ENCODE measurements around the gene ELOVL6. TPM values are rescaled to one million over a fixed set of nuclear protein-coding genes. Genes with fewer than 3 reads are reported as not detected.
"Not testable (repeated sequence)": the region's sequence is repeated elsewhere in the genome, so short reads cannot be mapped to it uniquely, and the experiment has no call there.

ELOVL6 gene
- total RNA-seq, 5 donors from 2014 or later (not counting 1 experiment from before 2014, with no cell fraction given) = 1.1 to 2.9 (median 2.0) TPM

DNA sequence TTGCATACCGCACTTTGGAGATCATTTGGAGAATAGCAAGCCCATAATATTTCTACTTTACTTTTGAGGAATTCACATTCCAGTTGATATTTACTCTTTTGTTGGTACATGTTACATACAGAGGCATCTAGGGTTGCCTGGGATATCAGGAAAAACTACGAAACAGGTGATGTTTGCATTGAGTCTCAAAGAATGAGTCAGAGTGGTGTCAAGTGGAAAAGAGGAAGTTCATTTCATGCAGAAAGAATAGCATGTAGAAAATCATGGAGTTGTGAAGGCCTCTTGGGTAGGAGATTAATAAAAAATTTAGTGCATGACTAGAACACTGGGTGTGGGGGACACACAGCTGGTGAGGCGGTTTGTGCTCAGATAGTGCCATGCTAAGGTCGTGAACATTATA, 33.5 kb upstream of the ELOVL6 start:
- 64% methylated on average over 1 of the region's 4 CpGs for WGBS (ENCODE audit: insufficient coverage)
- Mint-ChIP-seq H3K4me3 (no peak overlapping the region), H3K9me3 (no peaks in the 10 kb centered on the region), H3K36me3 (no peaks in the 10 kb centered on the region), H3K4me1 (no peaks in the 10 kb centered on the region), H3K27ac (no peak overlapping the region), H3K27me3 (peaks cover 0 to 11% of the 10 kb centered on the region in 2 donors)
- ChIA-PET POLR2A (no interaction called here), CTCF (no interaction called here)
- H3K27ac ChIP-seq (ENCODE audit: low read length) = no peak overlapping the region
- H3K36me3 ChIP-seq (ENCODE audit: control insufficient read depth in 2 of 2, extremely low read depth in 1 of 2, insufficient read depth in 1 of 2, low read length in 1 of 2) = no peaks in the 10 kb centered on the region
- H3K4me1 ChIP-seq (ENCODE audit: control insufficient read depth in 1 of 2, extremely low read depth in 1 of 2, insufficient read depth in 2 of 2, low read length in 2 of 2) = no peaks in the 10 kb centered on the region
- no peaks in the 10 kb centered on the region for H3K9me3 ChIP-seq
- H3K4me3 ChIP-seq (ENCODE audit: control insufficient read depth in 1 of 2, extremely low read depth in 1 of 2, low read length in 1 of 2) = no peak overlapping the region
- no peaks in the 10 kb centered on the region for H3K27me3 ChIP-seq (replicated peaks in 1 of 2; ENCODE audit: control insufficient read depth in 2 of 2, extremely low read depth in 1 of 2, insufficient read depth in 2 of 2, low read length in 1 of 2)
- DNase-seq (no peak), ATAC-seq (replicated peaks in 1 of 4) (no peak)

DNA sequence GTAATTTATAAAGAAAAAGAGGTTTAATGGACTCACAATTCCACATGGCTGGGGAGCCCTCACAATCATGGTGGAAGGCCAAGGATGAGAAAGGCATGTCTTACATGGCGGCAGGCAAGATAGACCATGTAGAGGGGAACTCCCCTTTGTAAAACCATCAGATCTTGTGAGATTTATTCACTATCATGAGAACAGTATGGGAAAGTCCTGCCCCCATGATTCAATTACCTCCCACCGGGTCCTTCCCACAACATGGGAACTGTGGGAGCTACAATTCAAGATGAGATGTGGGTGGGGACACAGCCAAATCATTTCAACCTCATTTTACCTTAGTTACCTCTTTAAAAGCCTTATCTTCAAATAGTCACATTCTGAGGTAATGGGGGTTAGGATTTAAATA, 30.9 kb upstream of the ELOVL6 start:
- Histone ChIP-seq H3K27me3 (replicated peaks in 1 of 2; ENCODE audit: control insufficient read depth in 2 of 2, extremely low read depth in 1 of 2, insufficient read depth in 2 of 2, low read length in 1 of 2) (no peaks in the 10 kb centered on the region), H3K4me1 (ENCODE audit: control insufficient read depth in 1 of 2, extremely low read depth in 1 of 2, insufficient read depth in 2 of 2, low read length in 2 of 2) (no peaks in the 10 kb centered on the region), H3K36me3 (ENCODE audit: control insufficient read depth in 2 of 2, extremely low read depth in 1 of 2, insufficient read depth in 1 of 2, low read length in 1 of 2) (no peaks in the 10 kb centered on the region), H3K4me3 (ENCODE audit: control insufficient read depth in 1 of 2, extremely low read depth in 1 of 2, low read length in 1 of 2) (no peak overlapping the region), H3K27ac (ENCODE audit: low read length) (no peak overlapping the region), H3K9me3 (no peaks in the 10 kb centered on the region)
- Mint-ChIP-seq H3K27ac (no peak overlapping the region), H3K4me1 (no peaks in the 10 kb centered on the region), H3K9me3 (no peaks in the 10 kb centered on the region), H3K27me3 (no peaks in the 10 kb centered on the region), H3K36me3 (no peaks in the 10 kb centered on the region), H3K4me3 (no peak overlapping the region)
- ChIA-PET POLR2A (no interaction called here), CTCF (no interaction called here)
- ATAC-seq (replicated peaks in 1 of 4) = no peak
- DNase-seq = no peak
- whole genome bisulfite sequencing (ENCODE audit: insufficient coverage) = no CpG with 5 or more reads among the region's 2 CpGs

DNA sequence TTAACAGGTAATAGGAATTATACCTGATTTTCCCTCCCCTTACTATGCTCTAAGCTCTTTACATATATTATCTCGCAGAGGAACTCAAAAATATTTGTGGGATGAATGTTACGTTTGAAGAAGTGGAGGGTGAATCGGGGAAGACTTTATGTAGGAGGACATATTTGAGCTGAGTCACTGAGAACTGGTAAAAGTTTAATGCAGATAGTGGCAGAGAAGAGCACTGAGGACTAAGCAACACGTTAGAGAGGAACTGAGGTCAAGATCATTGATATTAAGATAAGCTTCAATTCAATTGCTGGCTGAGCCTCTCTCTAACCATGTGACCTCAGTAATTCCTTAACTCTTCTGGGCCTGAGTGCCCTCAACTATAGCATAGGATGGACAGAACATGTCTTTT, 26.4 kb upstream of the ELOVL6 start:
- no peaks in the 10 kb centered on the region for H3K9me3 Mint-ChIP-seq
- CTCF ChIA-PET = no interaction called here

DNA sequence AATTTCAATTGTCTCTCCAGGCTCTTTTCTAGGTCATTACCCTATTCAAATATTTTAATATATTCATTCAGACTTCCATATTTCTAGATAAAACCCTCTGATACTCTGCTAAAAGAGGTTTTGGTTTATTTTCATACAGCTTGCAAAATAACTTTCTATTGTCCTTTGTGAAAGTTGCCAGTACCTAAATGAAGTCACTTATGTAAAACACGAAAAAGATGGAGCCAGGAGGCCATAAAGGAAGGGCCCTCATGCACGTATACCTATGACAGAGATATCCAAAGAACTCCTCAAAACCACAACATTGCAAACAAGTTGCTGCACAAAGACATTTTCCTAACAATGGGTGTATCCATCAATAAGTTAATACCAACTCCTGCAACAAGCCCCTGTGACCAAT, 25.7 kb upstream of the ELOVL6 start:
- no peaks in the 10 kb centered on the region for H3K9me3 ChIP-seq
- Mint-ChIP-seq H3K4me1 (peaks cover 0 to 8% (median 0%) of the 10 kb centered on the region in 3 donors), H3K9me3 (peaks cover 1 to 5% (median 5%) of the 10 kb centered on the region in 3 donors), H3K27me3 (peaks cover 1 to 3% of the 10 kb centered on the region in 2 donors), H3K36me3 (peaks cover under 1% of the 10 kb centered on the region), H3K4me3 (no peak overlapping the region), H3K27ac (no peak overlapping the region)
- DNase-seq (no peak), ATAC-seq (replicated peaks in 1 of 4) (no peak)
- no peaks in the 10 kb centered on the region for H3K4me1 ChIP-seq (ENCODE audit: control insufficient read depth in 1 of 2, extremely low read depth in 1 of 2, insufficient read depth in 2 of 2, low read length in 2 of 2)
- ChIA-PET CTCF (no interaction called here), POLR2A (no interaction called here)
- H3K27ac ChIP-seq (ENCODE audit: low read length) = no peak overlapping the region
- H3K27me3 ChIP-seq (replicated peaks in 1 of 2; ENCODE audit: control insufficient read depth in 2 of 2, extremely low read depth in 1 of 2, insufficient read depth in 2 of 2, low read length in 1 of 2) = peaks cover 0 to 6% of the 10 kb centered on the region in 2 experiments
- 60% methylated on average over 1 of the region's 2 CpGs for WGBS (ENCODE audit: insufficient coverage)
- H3K4me3 ChIP-seq (ENCODE audit: control insufficient read depth in 1 of 2, extremely low read depth in 1 of 2, low read length in 1 of 2) = no peak overlapping the region
- no peaks in the 10 kb centered on the region for H3K36me3 ChIP-seq (ENCODE audit: control insufficient read depth in 2 of 2, extremely low read depth in 1 of 2, insufficient read depth in 1 of 2, low read length in 1 of 2)

More for the DNA sequence above, 26.4 kb upstream of the ELOVL6 start:
- peaks cover 1 to 3% of the 10 kb centered on the region in 2 donors for H3K27me3 Mint-ChIP-seq
- peaks cover 0 to 3% (median 0%) of the 10 kb centered on the region in 3 donors for H3K4me1 Mint-ChIP-seq
- H3K36me3 Mint-ChIP-seq = no peaks in the 10 kb centered on the region
- Histone ChIP-seq H3K4me3 (ENCODE audit: control insufficient read depth in 1 of 2, extremely low read depth in 1 of 2, low read length in 1 of 2) (no peak overlapping the region), H3K9me3 (no peaks in the 10 kb centered on the region), H3K27ac (ENCODE audit: low read length) (no peak overlapping the region), H3K4me1 (ENCODE audit: control insufficient read depth in 1 of 2, extremely low read depth in 1 of 2, insufficient read depth in 2 of 2, low read length in 2 of 2) (no peaks in the 10 kb centered on the region), H3K36me3 (ENCODE audit: control insufficient read depth in 2 of 2, extremely low read depth in 1 of 2, insufficient read depth in 1 of 2, low read length in 1 of 2) (no peaks in the 10 kb centered on the region), H3K27me3 (replicated peaks in 1 of 2; ENCODE audit: control insufficient read depth in 2 of 2, extremely low read depth in 1 of 2, insufficient read depth in 2 of 2, low read length in 1 of 2) (peaks cover 0 to 6% of the 10 kb centered on the region in 2 experiments)
- no peak overlapping the region for H3K4me3 Mint-ChIP-seq
- no peak for DNase-seq
- no peak for ATAC-seq (replicated peaks in 1 of 4)
- POLR2A ChIA-PET = no interaction called here
- 34% methylated on average over 3 of the region's 4 CpGs for WGBS (ENCODE audit: insufficient coverage)
- no peak overlapping the region for H3K27ac Mint-ChIP-seq

DNA sequence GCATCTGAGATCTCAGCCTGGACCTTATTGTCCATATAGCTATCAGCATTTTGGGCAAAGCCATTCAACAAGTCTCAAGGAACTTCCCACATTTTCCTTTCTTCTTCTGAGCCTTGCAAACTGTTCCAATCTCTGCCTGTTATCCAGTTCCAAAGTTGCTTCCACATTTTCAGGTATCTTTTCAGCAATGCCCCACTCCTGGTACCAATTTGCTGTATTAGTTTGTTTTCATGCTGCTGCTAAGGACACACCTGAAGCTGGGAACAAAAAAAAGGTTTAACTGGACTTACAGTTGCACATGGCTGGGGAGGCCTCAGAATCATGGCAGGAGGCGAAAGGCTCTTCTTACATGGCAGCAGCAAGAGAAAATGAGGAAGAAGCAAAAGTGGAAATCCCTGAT, 20.5 kb upstream of the ELOVL6 start:
- H3K9me3 Mint-ChIP-seq = peaks cover 7 to 11% (median 10%) of the 10 kb centered on the region in 3 donors
- H3K27ac Mint-ChIP-seq; POLR2A ChIA-PET; H3K4me3 Mint-ChIP-seq; H3K9me3 ChIP-seq; ATAC-seq (replicated peaks in 1 of 4); CTCF ChIA-PET; H3K36me3 ChIP-seq (ENCODE audit: control insufficient read depth in 2 of 2, extremely low read depth in 1 of 2, insufficient read depth in 1 of 2, low read length in 1 of 2); DNase-seq; H3K27me3 ChIP-seq (replicated peaks in 1 of 2; ENCODE audit: control insufficient read depth in 2 of 2, extremely low read depth in 1 of 2, insufficient read depth in 2 of 2, low read length in 1 of 2); H3K4me1 ChIP-seq (ENCODE audit: control insufficient read depth in 1 of 2, extremely low read depth in 1 of 2, insufficient read depth in 2 of 2, low read length in 2 of 2); H3K4me3 ChIP-seq (ENCODE audit: control insufficient read depth in 1 of 2, extremely low read depth in 1 of 2, low read length in 1 of 2); H3K4me1 Mint-ChIP-seq; H3K27ac ChIP-seq (ENCODE audit: low read length); H3K27me3 Mint-ChIP-seq; H3K36me3 Mint-ChIP-seq: not testable (repeated sequence)
- no CpG with 5 or more reads among the region's 1 CpG for WGBS (ENCODE audit: insufficient coverage)

DNA sequence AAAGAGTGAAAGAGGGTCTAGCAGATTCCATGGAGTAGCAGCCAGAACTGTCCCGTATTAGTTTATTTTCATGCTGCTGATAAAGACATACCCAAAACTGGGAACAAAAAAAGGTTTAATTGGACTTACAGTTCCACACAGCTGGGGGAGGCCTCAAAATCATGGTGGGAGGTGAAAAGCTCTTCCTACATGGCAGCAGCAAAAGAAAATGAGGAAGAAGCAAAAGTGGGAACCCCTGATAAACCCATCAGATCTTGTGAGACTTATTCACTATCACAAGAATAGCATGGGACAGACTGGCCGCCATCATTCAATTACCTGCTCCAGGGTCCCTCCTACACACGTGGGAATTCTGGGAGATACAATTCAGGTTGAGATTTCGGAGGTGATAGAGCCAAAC, 18.8 kb upstream of the ELOVL6 start:
- H3K4me1 Mint-ChIP-seq; ATAC-seq (replicated peaks in 1 of 4); H3K4me3 Mint-ChIP-seq; H3K27me3 Mint-ChIP-seq; H3K9me3 ChIP-seq; H3K27ac ChIP-seq (ENCODE audit: low read length); DNase-seq; H3K4me3 ChIP-seq (ENCODE audit: control insufficient read depth in 1 of 2, extremely low read depth in 1 of 2, low read length in 1 of 2); H3K36me3 Mint-ChIP-seq; POLR2A ChIA-PET; H3K4me1 ChIP-seq (ENCODE audit: control insufficient read depth in 1 of 2, extremely low read depth in 1 of 2, insufficient read depth in 2 of 2, low read length in 2 of 2); H3K36me3 ChIP-seq (ENCODE audit: control insufficient read depth in 2 of 2, extremely low read depth in 1 of 2, insufficient read depth in 1 of 2, low read length in 1 of 2); H3K27me3 ChIP-seq (replicated peaks in 1 of 2; ENCODE audit: control insufficient read depth in 2 of 2, extremely low read depth in 1 of 2, insufficient read depth in 2 of 2, low read length in 1 of 2); CTCF ChIA-PET; H3K27ac Mint-ChIP-seq: not testable (repeated sequence)
- H3K9me3 Mint-ChIP-seq = peaks cover 7 to 11% (median 10%) of the 10 kb centered on the region in 3 donors
- no CpG with 5 or more reads among the region's 4 CpGs for WGBS (ENCODE audit: insufficient coverage)

DNA sequence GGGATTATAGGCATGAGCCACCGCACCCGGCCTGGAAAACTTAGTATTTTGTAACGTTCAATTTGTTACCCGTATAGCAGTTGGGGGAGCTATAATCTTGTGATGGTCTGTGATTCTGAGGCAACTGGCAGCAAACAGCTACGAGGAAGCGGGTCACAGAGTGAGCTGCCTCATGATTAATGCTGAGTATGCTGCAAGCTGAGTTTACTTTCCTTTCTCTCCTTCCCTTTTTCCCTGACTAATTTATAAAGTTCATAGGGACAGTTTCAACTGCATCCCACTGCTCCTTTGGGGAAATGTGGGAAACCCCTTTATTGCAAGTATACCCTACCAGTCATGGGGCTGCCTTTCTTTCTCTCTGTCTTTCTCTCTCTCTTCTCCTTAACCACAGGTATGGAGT, 17.7 kb upstream of the ELOVL6 start:
- H3K36me3 ChIP-seq (ENCODE audit: control insufficient read depth in 2 of 2, extremely low read depth in 1 of 2, insufficient read depth in 1 of 2, low read length in 1 of 2) = no peaks in the 10 kb centered on the region
- Mint-ChIP-seq H3K36me3 (peaks cover 7% of the 10 kb centered on the region), H3K27me3 (peaks cover 2 to 3% of the 10 kb centered on the region in 2 donors), H3K27ac (peak overlapping the region in 1 of 2 donors; percentile 40), H3K4me1 (peaks cover 3 to 8% (median 3%) of the 10 kb centered on the region in 3 donors), H3K4me3 (no peak overlapping the region), H3K9me3 (peaks cover 7 to 11% (median 10%) of the 10 kb centered on the region in 3 donors)
- H3K9me3 ChIP-seq = no peaks in the 10 kb centered on the region
- ATAC-seq (replicated peaks in 1 of 4) = no peak
- 80% methylated on average over 1 of the region's 6 CpGs for WGBS (ENCODE audit: insufficient coverage)
- no peaks in the 10 kb centered on the region for H3K4me1 ChIP-seq (ENCODE audit: control insufficient read depth in 1 of 2, extremely low read depth in 1 of 2, insufficient read depth in 2 of 2, low read length in 2 of 2)
- no peak overlapping the region for H3K27ac ChIP-seq (ENCODE audit: low read length)
- ChIA-PET CTCF (interaction anchor here in 1 of 2 donors (2.4 kb wide), 1 partner anchor 167 kb away, joined by 7 read pairs; no protein-coding TSS in a partner anchor), POLR2A (no interaction called here)
- DNase-seq = no peak
- no peak overlapping the region for H3K4me3 ChIP-seq (ENCODE audit: control insufficient read depth in 1 of 2, extremely low read depth in 1 of 2, low read length in 1 of 2)
- peaks cover 0 to 6% of the 10 kb centered on the region in 2 experiments for H3K27me3 ChIP-seq (replicated peaks in 1 of 2; ENCODE audit: control insufficient read depth in 2 of 2, extremely low read depth in 1 of 2, insufficient read depth in 2 of 2, low read length in 1 of 2)

Data from T-cell (primary cell).